Esophagus squamous epithelium (tissue), 5 donors: ENCODE data around the gene KLHL6. TPM values are rescaled to one million over a fixed set of nuclear protein-coding genes. Genes with fewer than 3 reads are reported as not detected.

ENCODE experiments used
- DNase-seq: peaks from one replicate; lab custom pipeline; 2025; lab: John Stamatoyannopoulos, UW
- H3K27ac ChIP-seq, 4 donors: fragments of 200-600 bp; sonication (generic); one replicate each; pipeline ENCODE4 v1.5.1; 2016 to 2019; ENCODE audit warnings: mild to moderate bottlenecking in 1 of 4
- H3K27me3 ChIP-seq, 4 donors: fragments of 200-600 bp; sonication (generic); 1 replicate in 3 of 4; 2 replicates in 1 of 4; pipeline versions ENCODE4 v1.5.1 to v1.6.0; 2017 to 2021; ENCODE audit warnings: antibody characterized with exemption in 1 of 4
- H3K36me3 ChIP-seq, 3 donors: fragments of 200-600 bp; sonication (generic); one replicate each; pipeline ENCODE4 v1.5.1; 2016 to 2019
- H3K4me1 ChIP-seq, 3 donors: fragments of 200-600 bp; sonication (generic); one replicate each; pipeline ENCODE4 v1.5.1; 2017 to 2019
- H3K4me3 ChIP-seq, 4 donors: fragments of 200-600 bp; sonication (generic); 1 replicate in 3 of 4; 2 replicates in 1 of 4; pipeline ENCODE4 v1.5.1; 2016 to 2019; ENCODE audit warnings: mild to moderate bottlenecking in 2 of 4, moderate library complexity in 1 of 4
- H3K9me3 ChIP-seq, 3 donors: fragments of 200-600 bp; sonication (generic); one replicate each; pipeline ENCODE4 v1.5.1; 2016 to 2019
- CTCF ChIP-seq, 6 experiments: fragments of 450-650 bp in 4 of 6; fragments of 200-600 bp in 2 of 6; sonication (generic) in 2 of 6; IDR thresholded peaks; one replicate each; pipeline ENCODE4 v1.5.1; 2016 to 2019; ENCODE audit warnings: antibody characterized with exemption in 6 of 6, mild to moderate bottlenecking in 4 of 6, moderate library complexity in 4 of 6
- POLR2A ChIP-seq, 4 donors: fragments of 450-650 bp; IDR thresholded peaks; one replicate each; pipeline ENCODE4 v1.6.1; 2017; ENCODE audit warnings: antibody characterized with exemption in 4 of 4, mild to moderate bottlenecking in 4 of 4, moderate library complexity in 3 of 4
- WGBS, 2 donors: methylation state at CpG; one replicate each; pipeline ENCODE4 v1.1.5; 2018; 5-methylcytosine and 5-hydroxymethylcytosine counted together
- intact Hi-C: fragments of 100-400 bp; cut with DNase I; formaldehyde crosslinking; loops from one replicate; pipeline ENCODE4 v1.15.0; 2022
- total RNA-seq, 4 donors: library from RNA; depleted of rRNA; stranded (reverse); fragments of >200 nt; gene quantifications; one replicate each; pipeline ENCODE4 v1.1.0, GENCODE V29; 2016
- donor health status: DM: yes; HTN: yes; CAD: no.

The KLHL6 gene
- total RNA-seq, 4 donors from 2014 or later, result 0.66 to 2.7 (median 1.8) TPM; not detected in 1

- TF ChIP-seq POLR2A (IDR thresholded peaks at IDR 0.05), result no peak
- no peak overlapping the region for H3K4me3 ChIP-seq
- no peak overlapping the region for H3K27ac ChIP-seq
- H3K9me3 ChIP-seq, result peaks cover 0 to 10% (median 0%) of the 10 kb centered on the region in 3 donors
- no peaks in the 10 kb centered on the region for H3K36me3 ChIP-seq
- no peaks in the 10 kb centered on the region for H3K4me1 ChIP-seq
- intact Hi-C loops, result no loop called here
- WGBS, 2 donors, result 93 to 97% methylated on average over 1 of the region's 1 CpG
- no peaks in the 10 kb centered on the region for H3K27me3 ChIP-seq
- no peak for DNase-seq
These were observed 50.9 kb downstream of the KLHL6 start for GRCh38 chr3:183504597-183504996.

GRCh38 chr3:183503746-183504145, 51.8 kb downstream of the KLHL6 start:
- no peak for TF ChIP-seq POLR2A (IDR thresholded peaks at IDR 0.05)
- no peak for TF ChIP-seq CTCF (IDR thresholded peaks at IDR 0.05)
- Histone ChIP-seq H3K27me3 (no peaks in the 10 kb centered on the region), H3K4me3 (no peak overlapping the region), H3K27ac (no peak overlapping the region), H3K9me3 (peaks cover 0 to 10% (median 0%) of the 10 kb centered on the region in 3 donors), H3K4me1 (no peaks in the 10 kb centered on the region), H3K36me3 (no peaks in the 10 kb centered on the region)
- intact Hi-C loops, result no loop called here
- no peak for DNase-seq
- 75 to 92% methylated on average over 1 of the region's 1 CpG for WGBS, 2 donors

- intact Hi-C loops, result no loop called here
- DNase-seq, result no peak
- 71 to 73% methylated on average over 7 of the region's 7 CpGs for WGBS, 2 donors
These were observed 53.0 kb downstream of the KLHL6 start for GRCh38 chr3:183502237-183503181.

GRCh38 chr3:183500981-183501704, 54.4 kb downstream of the KLHL6 start:
- 90 to 91% methylated on average over 12 to 14 of the region's 15 CpGs for WGBS, 2 donors
- Histone ChIP-seq H3K9me3 (peaks cover 0 to 4% (median 0%) of the 10 kb centered on the region in 3 donors), H3K4me3 (no peak overlapping the region), H3K27me3 (no peaks in the 10 kb centered on the region), H3K36me3 (no peaks in the 10 kb centered on the region), H3K4me1 (no peaks in the 10 kb centered on the region), H3K27ac (no peak overlapping the region)
- no peak for DNase-seq
- intact Hi-C loops, result no loop called here
- TF ChIP-seq POLR2A (IDR thresholded peaks at IDR 0.05), result no peak
- TF ChIP-seq CTCF (IDR thresholded peaks at IDR 0.05), result no peak

More at GRCh38 chr3:183502237-183503181, 53.0 kb downstream of the KLHL6 start:
- Histone ChIP-seq H3K4me3 (no peak overlapping the region), H3K4me1 (no peaks in the 10 kb centered on the region), H3K27ac (no peak overlapping the region), H3K27me3 (no peaks in the 10 kb centered on the region), H3K36me3 (no peaks in the 10 kb centered on the region), H3K9me3 (peaks cover 0 to 10% (median 0%) of the 10 kb centered on the region in 3 donors)
- no peak for TF ChIP-seq POLR2A (IDR thresholded peaks at IDR 0.05)
- peak in 1 of 6 experiments; percentile 10 for TF ChIP-seq CTCF (IDR thresholded peaks at IDR 0.05)

GRCh38 chr3:183500319-183500718, 55.2 kb downstream of the KLHL6 start:
- 72 to 87% methylated on average over 4 of the region's 4 CpGs for WGBS, 2 donors
- intact Hi-C loops, result no loop called here
- TF ChIP-seq POLR2A (IDR thresholded peaks at IDR 0.05) (no peak), CTCF (IDR thresholded peaks at IDR 0.05) (no peak)
- no peaks in the 10 kb centered on the region for H3K36me3 ChIP-seq
- no peaks in the 10 kb centered on the region for H3K27me3 ChIP-seq
- no peak for DNase-seq
- no peak overlapping the region for H3K27ac ChIP-seq
- H3K9me3 ChIP-seq, result no peaks in the 10 kb centered on the region
- H3K4me3 ChIP-seq, result no peak overlapping the region
- H3K4me1 ChIP-seq, result no peaks in the 10 kb centered on the region
